ENCODE measurements around the gene SUCO. TPM values are rescaled to one million over a fixed set of nuclear protein-coding genes. Genes with fewer than 3 reads are reported as not detected.

Gene SUCO
- total RNA-seq, 1 experiment from 2014 or later: 37.4 TPM

Other genes with a start within 250 kb of the SUCO start
- not detected in 3 replicates for gene C1orf105, start 112.5 kb upstream of the SUCO start, total RNA-seq (2021)
- gene PIGC, start 89.1 kb upstream of the SUCO start, total RNA-seq (2021): 16.2 to 21.9 TPM (median 20.4 TPM) in 3 replicates
- not detected in 3 replicates for gene FASLG, start 126.0 kb downstream of the SUCO start, total RNA-seq (2021)

Measured in WTC11 (cell line).